HepG2 (cell line): Measurements from ENCODE around the gene INSIG1. TPM values are rescaled to one million over a fixed set of nuclear protein-coding genes. Genes with fewer than 3 reads are reported as not detected.

ENCODE experiments used
- ATAC-seq: fragments of 200-7000 bp; cut with Tn5 transposase; 3 replicates; pipeline ENCODE4 v1.9.1; 2020; ENCODE audit warnings: mild to moderate bottlenecking, moderate library complexity
- BruUV-seq: library from RNA; stranded (reverse); fragments of 400-500 nt; replicated peaks from 2 replicates; lab custom pipeline; 2021; lab: Mats Ljungman, UMichigan
- CTCF ChIA-PET: fragments of 300-600 bp; formaldehyde crosslinking; extraction: SDS; loops from one replicate; lab custom pipeline; 2021; ENCODE audit warnings: low total read pairs, inconsistent platforms, low intra/inter-chr PET ratio; lab: Yijun Ruan, JAX
- POLR2A ChIA-PET: fragments of 350-600 bp; sonication (Branson Sonifier 250); formaldehyde crosslinking; loops from one replicate; lab custom pipeline; 2020; ENCODE audit warnings: antibody characterized with exemption, inconsistent platforms; lab: Yijun Ruan, JAX
- DNase-seq: peaks from one replicate; pipeline ENCODE4 v3.0.0-alpha.2; 2015; ENCODE audit warnings: low spot score
- FAIRE-seq: peaks from 3 replicates; lab custom pipeline; 2011; peaks lifted over from hg19 to GRCh38; lab: Jason Lieb, UNC
- H2AFZ ChIP-seq: one replicate; pipeline ENCODE4 v1.6.1; 2011; ENCODE audit warnings: low read length, inconsistent platforms
- H3K27ac ChIP-seq: fragments of 300-600 bp; 3 replicates; pipeline ENCODE4 v1.8.0; 2011; ENCODE audit warnings: mixed run types, mild to moderate bottlenecking, mixed read lengths, low read length, inconsistent platforms; ENCODE audit not compliant: insufficient read depth; ENCODE audit errors: extremely low read length
- H3K27me3 ChIP-seq, 2 experiments: fragments of 200-600 bp in 1 of 2; 2 replicates in 1 of 2; 3 replicates in 1 of 2; pipeline versions ENCODE4 v1.6.0 to v1.8.0; 2011; ENCODE audit warnings: low read length in 2 of 2, mild to moderate bottlenecking in 2 of 2, moderate library complexity in 2 of 2, inconsistent platforms in 1 of 2; ENCODE audit not compliant: insufficient read depth in 2 of 2, control insufficient read depth in 1 of 2
- H3K36me3 ChIP-seq, 2 experiments: fragments of 200-600 bp in 1 of 2; replicated peaks in 1 of 2; 2 replicates in 1 of 2; 3 replicates in 1 of 2; pipeline versions ENCODE4 v1.5.1 to v1.8.0; 2011; ENCODE audit warnings: low read length in 2 of 2, inconsistent platforms in 1 of 2; ENCODE audit not compliant: insufficient read depth in 2 of 2, control insufficient read depth in 1 of 2
- H3K4me1 ChIP-seq: 2 replicates; pipeline ENCODE4 v1.5.1; 2012; ENCODE audit warnings: low read length, inconsistent platforms; ENCODE audit not compliant: insufficient read depth
- H3K4me2 ChIP-seq: 2 replicates; pipeline ENCODE4 v1.6.0; 2011; ENCODE audit warnings: low read depth, low read length, inconsistent platforms
- H3K4me3 ChIP-seq, 3 experiments: fragments of 200-600 bp in 1 of 3; sonication (generic), shearing (Covaris generic) in 1 of 3; replicated peaks in 1 of 3; 2 replicates each; pipeline ENCODE4 v1.5.1; 2011 to 2016; ENCODE audit warnings: low read length in 3 of 3, inconsistent platforms in 2 of 3, low read depth in 2 of 3, mild to moderate bottlenecking in 2 of 3, control low read depth in 1 of 3, mixed read lengths in 1 of 3; ENCODE audit not compliant: insufficient read depth in 1 of 3
- H3K79me2 ChIP-seq: one replicate; pipeline ENCODE4 v1.6.1; 2011; ENCODE audit warnings: low read length, inconsistent platforms; ENCODE audit not compliant: insufficient read depth
- H3K9ac ChIP-seq: 2 replicates; pipeline ENCODE4 v1.6.0; 2011; ENCODE audit warnings: mild to moderate bottlenecking, low read depth, low read length, inconsistent platforms; ENCODE audit not compliant: insufficient read depth
- H3K9me3 ChIP-seq: 2 replicates; pipeline ENCODE4 v1.5.1; 2012; ENCODE audit warnings: mild to moderate bottlenecking, low read length
- H4K20me1 ChIP-seq: 2 replicates; pipeline ENCODE4 v1.6.0; 2011; ENCODE audit warnings: inconsistent platforms, mild to moderate bottlenecking, low read length, moderate library complexity; ENCODE audit not compliant: insufficient read depth
- FOXC1 ChIP-seq: sonication (generic); formaldehyde crosslinking; IDR thresholded peaks from 2 replicates; pipeline ENCODE4 v1.8.0; 2022; ENCODE audit warnings: mild to moderate bottlenecking, missing genetic modification reagents, borderline replicate concordance
- GMEB2 ChIP-seq: IDR thresholded peaks from 2 replicates; pipeline ENCODE4 v1.6.1; 2016; ENCODE audit warnings: missing biosample characterization, missing genetic modification reagents, low read depth
- HES4 ChIP-seq: sonication (generic); formaldehyde crosslinking; IDR thresholded peaks from 2 replicates; pipeline ENCODE4 v1.9.0; 2021; ENCODE audit warnings: mild to moderate bottlenecking, missing genetic modification reagents, borderline replicate concordance
- MYC ChIP-seq: sonication (generic); formaldehyde crosslinking; IDR thresholded peaks from 2 replicates; pipeline ENCODE4 v1.9.0; 2021; ENCODE audit warnings: missing genetic modification reagents, borderline replicate concordance
- PHF8 ChIP-seq: sonication (generic); formaldehyde crosslinking; IDR thresholded peaks from 2 replicates; pipeline ENCODE4 v1.5.0; 2020; ENCODE audit warnings: missing genetic modification reagents
- RXRA ChIP-seq: sonication (generic); formaldehyde crosslinking; IDR thresholded peaks from 2 replicates; pipeline ENCODE4 v1.5.1; 2020; ENCODE audit warnings: missing genetic modification reagents
- SKIL ChIP-seq: sonication (generic); formaldehyde crosslinking; IDR thresholded peaks from 2 replicates; pipeline ENCODE4 v1.8.0; 2022; ENCODE audit warnings: missing genetic modification reagents, mild to moderate bottlenecking, moderate library complexity, borderline replicate concordance
- ZBTB14 ChIP-seq: sonication (generic); formaldehyde crosslinking; IDR thresholded peaks from 2 replicates; pipeline ENCODE4 v1.4.0; 2020; ENCODE audit warnings: missing genetic modification reagents
- ZBTB42 ChIP-seq: sonication (generic); formaldehyde crosslinking; IDR thresholded peaks from 2 replicates; pipeline ENCODE4 v1.5.0; 2020; ENCODE audit warnings: mild to moderate bottlenecking, missing genetic modification reagents
- ZEB1 ChIP-seq: IDR thresholded peaks from 2 replicates; pipeline ENCODE4 v1.6.1; 2012; ENCODE audit warnings: mild to moderate bottlenecking, low read depth, inconsistent platforms; ENCODE audit not compliant: insufficient replicate concordance
- ZNF547 ChIP-seq: sonication (generic); formaldehyde crosslinking; IDR thresholded peaks from 2 replicates; pipeline ENCODE4 v1.5.1; 2020; ENCODE audit warnings: mild to moderate bottlenecking, missing genetic modification reagents
- ZNF589 ChIP-seq: sonication (generic); formaldehyde crosslinking; conservative IDR thresholded peaks from 2 replicates; pipeline ENCODE4 v1.8.0; 2022; ENCODE audit warnings: mild to moderate bottlenecking, moderate library complexity, missing genetic modification reagents
- WGBS: methylation state at CpG from one replicate; pipeline ENCODE4 v1.1.6; 2017; ENCODE audit warnings: low lambda C conversion rate; 5-methylcytosine and 5-hydroxymethylcytosine counted together
- in situ Hi-C: cut with HindIII; loops from 2 replicates; pipeline ENCODE4 v1.10.0; 2017; ENCODE audit warnings: low pct_unique_long_range_greater_than_20kb; ENCODE audit not compliant: extremely low pct_ligation_motif_present
- intact Hi-C: fragments of 100-400 bp; cut with micrococcal nuclease; formaldehyde crosslinking; loops from one replicate; pipeline ENCODE4 v1.10.0; 2022; ENCODE audit not compliant: unreplicated experiment
- polyA plus RNA-seq, 8 experiments: library from polyadenylated mRNA; depleted of rRNA in 3 of 8; stranded (reverse) in 7 of 8; unstranded in 1 of 8; fragments of >200 nt; fragmentation: Illumina TruSeq in 4 of 8; extraction: Trizol in 4 of 8; gene quantifications; 2 replicates each; pipeline versions ENCODE4 v1.2.1 to v1.2.3, GENCODE V29; 2011 to 2016; ENCODE audit warnings: low read depth in 4 of 8, missing spikeins in 1 of 8, mixed read lengths in 1 of 8; ENCODE audit not compliant: insufficient read depth in 1 of 8
- total RNA-seq, 5 experiments: library from RNA; depleted of rRNA; stranded (reverse); fragments of >200 nt; fragmentation: Illumina TruSeq; extraction: Trizol; gene quantifications; 2 replicates each; pipeline ENCODE4 v1.2.3, GENCODE V29; 2016; ENCODE audit warnings: low read depth in 1 of 5

INSIG1 gene
- total and polyA plus RNA-seq, 2 of the 13 experiments (the other 11 are each of a cell fraction or from before 2014, with no cell fraction given) = 0.07 to 0.11 TPM

GRCh38 chr7:155343150-155343549 is 45.5 kb downstream of the INSIG1 start:
- intact Hi-C loops = no loop called here
- 58% methylated on average over 5 of the region's 7 CpGs for WGBS
- Histone ChIP-seq H3K4me1 (peaks cover 7% of the 10 kb centered on the region; the same call in 1 of the 2 replicates), H3K27ac (no peak overlapping the region), H3K27me3 (peaks cover 4 to 30% of the 10 kb centered on the region in 2 experiments; a peak in 4 of 5 replicates), H3K9me3 (no peaks in the 10 kb centered on the region), H3K4me3 (no peak overlapping the region), H4K20me1 (no peaks in the 10 kb centered on the region), H3K36me3 (no peaks in the 10 kb centered on the region), H3K4me2 (no peak overlapping the region), H2AFZ (no peak overlapping the region), H3K79me2 (no peaks in the 10 kb centered on the region), H3K9ac (no peak overlapping the region)
- no peak for ATAC-seq
- ChIA-PET CTCF (interaction anchor here (1.1 kb wide), 1 partner anchor 416 kb away, joined by 4 read pairs; no protein-coding TSS in a partner anchor), POLR2A (no interaction called here)
- TF ChIP-seq ZEB1 (no peak), SKIL (CRISPR knock-in tag) (no peak)
- in situ Hi-C loops = loop anchor here (5.0 kb wide), 1 partner anchor 151 kb away; no protein-coding TSS in a partner anchor
- BruUV-seq = no TSS peak
- no peak for DNase-seq
- no peak for FAIRE-seq

GRCh38 chr7:155343661-155344121 is 46.0 kb downstream of the INSIG1 start:
- ChIA-PET POLR2A (no interaction called here), CTCF (no interaction called here)
- WGBS = 100% methylated on average over 1 of the region's 11 CpGs
- no peaks in the 10 kb centered on the region for H3K36me3 ChIP-seq
- H2AFZ ChIP-seq = no peak overlapping the region
- H3K27ac ChIP-seq = no peak overlapping the region
- in situ Hi-C loops = loop anchor here (5.0 kb wide), 1 partner anchor 151 kb away; no protein-coding TSS in a partner anchor
- TF ChIP-seq ZNF547 (CRISPR knock-in tag) (no peak), HES4 (no peak), GMEB2 (CRISPR knock-in tag) (no peak), ZBTB42 (no peak), FOXC1 (CRISPR knock-in tag) (no peak), RXRA (CRISPR knock-in tag) (no peak), ZBTB14 (CRISPR knock-in tag) (no peak), PHF8 (no peak), MYC (CRISPR knock-in tag) (no peak), ZNF589 (no peak)
- peaks cover 7% of the 10 kb centered on the region; the same call in 1 of the 2 replicates for H3K4me1 ChIP-seq
- DNase-seq (no peak), FAIRE-seq (no peak), ATAC-seq (no peak)
- H4K20me1 ChIP-seq = no peaks in the 10 kb centered on the region
- BruUV-seq = no TSS peak
- no peaks in the 10 kb centered on the region for H3K9me3 ChIP-seq
- H3K27me3 ChIP-seq = peaks cover 4 to 30% of the 10 kb centered on the region in 2 experiments; a peak in 4 of 5 replicates
- no peak overlapping the region for H3K9ac ChIP-seq
- H3K4me3 ChIP-seq = no peak overlapping the region
- intact Hi-C loops = no loop called here
- H3K4me2 ChIP-seq = no peak overlapping the region
- no peaks in the 10 kb centered on the region for H3K79me2 ChIP-seq
